Measurements from ENCODE around the gene WWOX.

DNA sequence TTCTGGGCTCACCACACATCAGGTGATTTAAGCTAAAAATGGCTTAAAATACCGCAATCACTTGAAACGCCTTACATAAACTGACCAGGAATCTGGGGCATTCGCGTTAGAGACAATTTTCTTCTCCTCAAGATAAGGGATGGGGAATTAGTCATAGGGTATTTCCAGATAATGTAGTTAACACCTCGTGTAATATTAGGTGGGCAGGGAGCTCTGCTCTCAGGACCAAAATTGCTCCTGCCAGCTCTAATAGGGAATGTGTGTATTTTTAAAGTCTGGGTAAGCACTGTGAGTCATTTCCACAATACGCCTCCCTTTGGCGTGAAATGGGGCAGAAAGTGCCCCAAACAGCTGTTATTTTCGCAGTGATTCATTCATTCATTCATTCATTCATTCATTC, 1092.5 kb downstream of the WWOX start:
- TF ChIP-seq, protein P1, sequence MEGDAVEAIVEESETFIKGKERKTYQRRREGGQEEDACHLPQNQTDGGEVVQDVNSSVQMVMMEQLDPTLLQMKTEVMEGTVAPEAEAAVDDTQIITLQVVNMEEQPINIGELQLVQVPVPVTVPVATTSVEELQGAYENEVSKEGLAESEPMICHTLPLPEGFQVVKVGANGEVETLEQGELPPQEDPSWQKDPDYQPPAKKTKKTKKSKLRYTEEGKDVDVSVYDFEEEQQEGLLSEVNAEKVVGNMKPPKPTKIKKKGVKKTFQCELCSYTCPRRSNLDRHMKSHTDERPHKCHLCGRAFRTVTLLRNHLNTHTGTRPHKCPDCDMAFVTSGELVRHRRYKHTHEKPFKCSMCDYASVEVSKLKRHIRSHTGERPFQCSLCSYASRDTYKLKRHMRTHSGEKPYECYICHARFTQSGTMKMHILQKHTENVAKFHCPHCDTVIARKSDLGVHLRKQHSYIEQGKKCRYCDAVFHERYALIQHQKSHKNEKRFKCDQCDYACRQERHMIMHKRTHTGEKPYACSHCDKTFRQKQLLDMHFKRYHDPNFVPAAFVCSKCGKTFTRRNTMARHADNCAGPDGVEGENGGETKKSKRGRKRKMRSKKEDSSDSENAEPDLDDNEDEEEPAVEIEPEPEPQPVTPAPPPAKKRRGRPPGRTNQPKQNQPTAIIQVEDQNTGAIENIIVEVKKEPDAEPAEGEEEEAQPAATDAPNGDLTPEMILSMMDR (IDR thresholded peaks at IDR 0.05; ENCODE audit: poor library complexity, severe bottlenecking): no peak
- TF ChIP-seq, protein P2, sequence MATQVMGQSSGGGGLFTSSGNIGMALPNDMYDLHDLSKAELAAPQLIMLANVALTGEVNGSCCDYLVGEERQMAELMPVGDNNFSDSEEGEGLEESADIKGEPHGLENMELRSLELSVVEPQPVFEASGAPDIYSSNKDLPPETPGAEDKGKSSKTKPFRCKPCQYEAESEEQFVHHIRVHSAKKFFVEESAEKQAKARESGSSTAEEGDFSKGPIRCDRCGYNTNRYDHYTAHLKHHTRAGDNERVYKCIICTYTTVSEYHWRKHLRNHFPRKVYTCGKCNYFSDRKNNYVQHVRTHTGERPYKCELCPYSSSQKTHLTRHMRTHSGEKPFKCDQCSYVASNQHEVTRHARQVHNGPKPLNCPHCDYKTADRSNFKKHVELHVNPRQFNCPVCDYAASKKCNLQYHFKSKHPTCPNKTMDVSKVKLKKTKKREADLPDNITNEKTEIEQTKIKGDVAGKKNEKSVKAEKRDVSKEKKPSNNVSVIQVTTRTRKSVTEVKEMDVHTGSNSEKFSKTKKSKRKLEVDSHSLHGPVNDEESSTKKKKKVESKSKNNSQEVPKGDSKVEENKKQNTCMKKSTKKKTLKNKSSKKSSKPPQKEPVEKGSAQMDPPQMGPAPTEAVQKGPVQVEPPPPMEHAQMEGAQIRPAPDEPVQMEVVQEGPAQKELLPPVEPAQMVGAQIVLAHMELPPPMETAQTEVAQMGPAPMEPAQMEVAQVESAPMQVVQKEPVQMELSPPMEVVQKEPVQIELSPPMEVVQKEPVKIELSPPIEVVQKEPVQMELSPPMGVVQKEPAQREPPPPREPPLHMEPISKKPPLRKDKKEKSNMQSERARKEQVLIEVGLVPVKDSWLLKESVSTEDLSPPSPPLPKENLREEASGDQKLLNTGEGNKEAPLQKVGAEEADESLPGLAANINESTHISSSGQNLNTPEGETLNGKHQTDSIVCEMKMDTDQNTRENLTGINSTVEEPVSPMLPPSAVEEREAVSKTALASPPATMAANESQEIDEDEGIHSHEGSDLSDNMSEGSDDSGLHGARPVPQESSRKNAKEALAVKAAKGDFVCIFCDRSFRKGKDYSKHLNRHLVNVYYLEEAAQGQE (IDR thresholded peaks at IDR 0.05; ENCODE audit: borderline replicate concordance): no peak
- TF ChIP-seq MXI1 (conservative IDR thresholded peaks at IDR 0.05; ENCODE audit: poor library complexity, severe bottlenecking): no peak
- no peak for TF ChIP-seq EZH2 (IDR thresholded peaks at IDR 0.05; ENCODE audit: borderline replicate concordance, insufficient read depth, low read length, poor library complexity, severe bottlenecking)

All from neural cell (in vitro differentiated cells).